Activated CD8-positive, alpha-beta T cell treated with anti-CD3 and anti-CD28 coated beads for 36 hours (primary cell): ENCODE measurements around the gene METRN. TPM values are rescaled to one million over a fixed set of nuclear protein-coding genes. Genes with fewer than 3 reads are reported as not detected.

Experiments
- ATAC-seq: fragments of 200-7000 bp; cut with Tn5 transposase; one replicate; pipeline ENCODE4 v1.10.0; 2021; ENCODE audit warnings: mild to moderate bottlenecking, moderate library complexity
- CTCF ChIA-PET: fragments of 350-600 bp; sonication (Branson Sonifier 250); formaldehyde crosslinking; loops from one replicate; lab custom pipeline; 2021; ENCODE audit warnings: antibody characterized with exemption; lab: Charles Lee
- POLR2A ChIA-PET: fragments of 350-600 bp; sonication (Branson Sonifier 250); formaldehyde crosslinking; loops from one replicate; lab custom pipeline; 2021; ENCODE audit warnings: antibody characterized with exemption; lab: Charles Lee
- DNase-seq: peaks from one replicate; pipeline ENCODE4 v3.0.0-alpha.2; 2020
- H3K27ac Mint-ChIP-seq: one replicate; pipeline ENCODE4 v1.8.0; 2021; ENCODE audit warnings: mild to moderate bottlenecking, mixed read lengths
- H3K27me3 Mint-ChIP-seq: one replicate; pipeline ENCODE4 v1.8.0; 2021; ENCODE audit warnings: mixed read lengths
- H3K36me3 Mint-ChIP-seq: one replicate; pipeline ENCODE4 v1.8.0; 2021; ENCODE audit warnings: low read depth, mixed read lengths
- H3K4me1 Mint-ChIP-seq: one replicate; pipeline ENCODE4 v1.8.0; 2021; ENCODE audit warnings: low read depth, mixed read lengths
- H3K4me3 Mint-ChIP-seq: one replicate; pipeline ENCODE4 v1.8.0; 2021; ENCODE audit warnings: mild to moderate bottlenecking, moderate library complexity, mixed read lengths
- H3K9me3 Mint-ChIP-seq: one replicate; pipeline ENCODE4 v1.8.0; 2021; ENCODE audit warnings: mixed read lengths
- intact Hi-C: fragments of 100-400 bp; cut with micrococcal nuclease; formaldehyde crosslinking; loops from one replicate; pipeline ENCODE4 v1.10.0; 2022
- total RNA-seq, 2 experiments: library from RNA; stranded (reverse); gene quantifications; one replicate each; pipeline ENCODE4 v1.2.3, GENCODE V29; 2021
- TF ChIP-seq, protein P1 (sequence below): fragments of 200-600 bp; IDR thresholded peaks from one replicate; pipeline ENCODE4 v1.8.0; 2022; ENCODE audit warnings: antibody characterized with exemption, mild to moderate bottlenecking

METRN gene
- total RNA-seq, 2 experiments from 2014 or later: 37.2 to 43.1 TPM

DNA sequence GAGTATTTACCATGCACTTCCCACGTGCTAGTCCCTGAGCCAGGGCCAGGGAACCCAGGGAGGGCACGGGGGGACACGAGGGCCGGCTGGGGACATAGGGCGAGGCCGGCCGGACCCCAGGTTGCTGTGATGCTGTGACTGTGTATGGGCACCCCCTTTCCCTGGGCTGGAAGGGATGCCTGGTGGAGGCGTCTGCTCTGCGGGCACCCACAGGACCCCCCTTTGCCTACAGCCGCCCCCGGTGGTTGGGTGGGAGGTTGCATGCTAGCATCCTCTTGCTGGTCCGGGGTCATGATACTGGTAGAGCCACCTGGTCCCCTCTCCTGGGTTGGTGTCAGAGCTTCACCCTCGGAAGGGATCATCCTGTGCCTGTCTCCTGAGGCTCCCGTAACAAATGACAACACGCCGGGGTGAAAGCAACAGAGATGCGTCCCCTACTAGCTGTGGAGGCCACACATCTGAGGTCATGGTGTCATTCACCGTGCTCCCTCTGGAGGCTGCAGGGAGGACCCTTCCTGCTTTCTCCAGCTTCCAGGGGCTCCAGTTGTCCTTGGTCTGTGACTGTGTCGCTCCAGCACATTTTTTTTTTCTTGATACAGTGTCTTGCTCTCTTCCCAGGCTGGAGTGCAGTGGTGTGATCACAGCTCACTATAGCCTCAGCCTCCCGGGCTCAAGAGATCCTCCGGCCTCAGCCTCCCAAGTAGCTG lies 29.0 kb downstream of the METRN start:
- POLR2A ChIA-PET: interaction anchor here (0.6 kb wide), 1 partner anchor 74 kb away, joined by 4 read pairs; no protein-coding TSS in a partner anchor
- H3K36me3 Mint-ChIP-seq: peaks cover 2% of the 10 kb centered on the region
- intact Hi-C loops: no loop called here
- ATAC-seq (no peak), DNase-seq (peak; percentile 40)
- H3K4me1 Mint-ChIP-seq: peaks cover 12% of the 10 kb centered on the region
- TF ChIP-seq, protein P1, sequence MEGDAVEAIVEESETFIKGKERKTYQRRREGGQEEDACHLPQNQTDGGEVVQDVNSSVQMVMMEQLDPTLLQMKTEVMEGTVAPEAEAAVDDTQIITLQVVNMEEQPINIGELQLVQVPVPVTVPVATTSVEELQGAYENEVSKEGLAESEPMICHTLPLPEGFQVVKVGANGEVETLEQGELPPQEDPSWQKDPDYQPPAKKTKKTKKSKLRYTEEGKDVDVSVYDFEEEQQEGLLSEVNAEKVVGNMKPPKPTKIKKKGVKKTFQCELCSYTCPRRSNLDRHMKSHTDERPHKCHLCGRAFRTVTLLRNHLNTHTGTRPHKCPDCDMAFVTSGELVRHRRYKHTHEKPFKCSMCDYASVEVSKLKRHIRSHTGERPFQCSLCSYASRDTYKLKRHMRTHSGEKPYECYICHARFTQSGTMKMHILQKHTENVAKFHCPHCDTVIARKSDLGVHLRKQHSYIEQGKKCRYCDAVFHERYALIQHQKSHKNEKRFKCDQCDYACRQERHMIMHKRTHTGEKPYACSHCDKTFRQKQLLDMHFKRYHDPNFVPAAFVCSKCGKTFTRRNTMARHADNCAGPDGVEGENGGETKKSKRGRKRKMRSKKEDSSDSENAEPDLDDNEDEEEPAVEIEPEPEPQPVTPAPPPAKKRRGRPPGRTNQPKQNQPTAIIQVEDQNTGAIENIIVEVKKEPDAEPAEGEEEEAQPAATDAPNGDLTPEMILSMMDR: no peak
- no peak overlapping the region for H3K4me3 Mint-ChIP-seq
- CTCF ChIA-PET: interaction anchor here (3.0 to 6.4 kb wide), 3 partner anchors 23 to 41 kb away, joined by 20 to 37 read pairs (median 30); partner anchors contain the start of gene ANTKMT
- no peaks in the 10 kb centered on the region for H3K9me3 Mint-ChIP-seq
- H3K27me3 Mint-ChIP-seq: no peaks in the 10 kb centered on the region
- H3K27ac Mint-ChIP-seq: no peak overlapping the region

DNA sequence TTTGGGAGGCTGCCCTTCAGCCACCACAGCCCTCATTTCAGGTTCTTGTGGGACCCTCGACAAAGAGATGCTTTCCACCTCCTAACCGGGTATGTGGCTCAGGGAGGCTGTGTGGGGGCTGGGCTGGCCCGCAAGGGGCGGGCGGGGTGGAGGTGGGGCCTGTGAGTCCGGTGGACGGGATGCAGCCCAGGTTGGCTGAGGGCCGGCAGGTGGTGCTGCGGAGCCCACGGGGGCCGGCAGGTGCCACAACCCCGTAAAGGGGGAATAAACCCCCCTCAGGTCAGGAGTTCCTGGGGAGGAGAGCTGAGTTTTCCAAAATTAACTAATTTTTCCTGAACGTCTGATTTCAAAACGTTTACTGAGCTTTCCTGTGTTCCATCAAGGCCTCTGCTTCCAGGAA lies 30.8 kb downstream of the METRN start:
- intact Hi-C loops: no loop called here

GRCh38 chr16:746637-747036 lies 31.7 kb downstream of the METRN start:
- no peaks in the 10 kb centered on the region for H3K4me1 Mint-ChIP-seq
- H3K27me3 Mint-ChIP-seq: no peaks in the 10 kb centered on the region
- ATAC-seq (no peak), DNase-seq (no peak)
- no peak overlapping the region for H3K4me3 Mint-ChIP-seq
- no peak overlapping the region for H3K27ac Mint-ChIP-seq
- CTCF ChIA-PET: interaction anchor here (1.3 kb wide), 1 partner anchor 31 kb away, joined by 3 read pairs; no protein-coding TSS in a partner anchor
- TF ChIP-seq, protein P1: no peak
- H3K36me3 Mint-ChIP-seq: no peaks in the 10 kb centered on the region
- H3K9me3 Mint-ChIP-seq: no peaks in the 10 kb centered on the region
- intact Hi-C loops: no loop called here
- POLR2A ChIA-PET: no interaction called here

More for the DNA sequence above, 30.8 kb downstream of the METRN start:
- H3K36me3 Mint-ChIP-seq: no peaks in the 10 kb centered on the region
- no peak overlapping the region for H3K4me3 Mint-ChIP-seq
- TF ChIP-seq, protein P1: no peak
- ATAC-seq (peak; percentile 29), DNase-seq (peak; percentile 49)
- ChIA-PET CTCF (interaction anchor here (0.6 to 3.0 kb wide), 5 partner anchors 9 to 42 kb away, joined by 3 to 20 read pairs (median 3); no protein-coding TSS in a partner anchor), POLR2A (no interaction called here)
- no peaks in the 10 kb centered on the region for H3K9me3 Mint-ChIP-seq
- H3K4me1 Mint-ChIP-seq: no peaks in the 10 kb centered on the region
- no peaks in the 10 kb centered on the region for H3K27me3 Mint-ChIP-seq
- H3K27ac Mint-ChIP-seq: no peak overlapping the region

GRCh38 chr16:747978-748746 lies 33.2 kb downstream of the METRN start:
- ChIA-PET CTCF (interaction anchor here (1.1 to 1.4 kb wide), 3 partner anchors 8 to 37 kb away, joined by 3 to 4 read pairs (median 3); no protein-coding TSS in a partner anchor), POLR2A (interaction anchor here (0.9 to 1.3 kb wide), 2 partner anchors 24 to 352 kb away, joined by 3 read pairs; no protein-coding TSS in a partner anchor)
- no peaks in the 10 kb centered on the region for H3K27me3 Mint-ChIP-seq
- H3K4me1 Mint-ChIP-seq: no peaks in the 10 kb centered on the region
- ATAC-seq (no peak), DNase-seq (no peak)
- no peaks in the 10 kb centered on the region for H3K9me3 Mint-ChIP-seq
- H3K36me3 Mint-ChIP-seq: no peaks in the 10 kb centered on the region
- intact Hi-C loops: no loop called here
- no peak overlapping the region for H3K4me3 Mint-ChIP-seq
- TF ChIP-seq, protein P1: no peak
- no peak overlapping the region for H3K27ac Mint-ChIP-seq
